Uterus (tissue), 2 donors: ENCODE data around the gene RBP4.

Experiments
- CTCF ChIP-seq, 4 experiments: fragments of 200-600 bp in 2 of 4; fragments of 450-650 bp in 2 of 4; sonication (generic) in 2 of 4; IDR thresholded peaks; one replicate each; pipeline ENCODE4 v1.5.1; 2016 to 2019; ENCODE audit warnings: antibody characterized with exemption in 4 of 4, mild to moderate bottlenecking in 2 of 4, moderate library complexity in 1 of 4
- POLR2A ChIP-seq, 2 donors: fragments of 450-650 bp; IDR thresholded peaks; one replicate each; pipeline ENCODE4 v1.6.1; 2016; ENCODE audit warnings: antibody characterized with exemption in 2 of 2, mild to moderate bottlenecking in 1 of 2, moderate library complexity in 1 of 2

GRCh38 chr10:93573924-93574323 is 27.1 kb downstream of the RBP4 start:
- TF ChIP-seq POLR2A (IDR thresholded peaks at IDR 0.05): no peak
- no peak for TF ChIP-seq CTCF (IDR thresholded peaks at IDR 0.05)
